Endodermal cell (in vitro differentiated cells): ENCODE data around the gene MAJIN. TPM values are rescaled to one million over a fixed set of nuclear protein-coding genes. Genes with fewer than 3 reads are reported as not detected.

Source experiments
- DNase-seq: peaks from one replicate; pipeline ENCODE4 v3.0.0-alpha.2; 2017
- H3K27ac ChIP-seq: 2 replicates; pipeline ENCODE4 v1.5.1; 2013; ENCODE audit warnings: mild to moderate bottlenecking, low read depth, low read length, moderate library complexity
- H3K27me3 ChIP-seq: 2 replicates; pipeline ENCODE4 v1.6.1; 2013; ENCODE audit warnings: mild to moderate bottlenecking, low read length, moderate library complexity; ENCODE audit not compliant: insufficient read depth, control insufficient read depth, poor library complexity, severe bottlenecking
- H3K36me3 ChIP-seq: 2 replicates; pipeline ENCODE4 v1.7.0; 2013; ENCODE audit warnings: mild to moderate bottlenecking, low read length, moderate library complexity; ENCODE audit not compliant: control insufficient read depth, insufficient read depth
- H3K4me1 ChIP-seq: one replicate; pipeline ENCODE4 v1.7.0; 2013; ENCODE audit warnings: low read length; ENCODE audit not compliant: control insufficient read depth, insufficient read depth
- H3K4me3 ChIP-seq: 2 replicates; pipeline ENCODE4 v1.5.1; 2013; ENCODE audit warnings: mild to moderate bottlenecking, low read length, moderate library complexity
- H3K9ac ChIP-seq: 2 replicates; pipeline ENCODE4 v1.6.1; 2013; ENCODE audit warnings: mild to moderate bottlenecking, low read length, moderate library complexity; ENCODE audit not compliant: poor library complexity, severe bottlenecking; ENCODE audit errors: extremely low read depth
- H3K9me3 ChIP-seq: 2 replicates; pipeline ENCODE4 v1.6.1; 2013; ENCODE audit warnings: mild to moderate bottlenecking, low read length, moderate library complexity; ENCODE audit not compliant: control insufficient read depth
- H3K27ac Mint-ChIP-seq: 2 replicates; pipeline ENCODE4 v1.8.0; 2020; ENCODE audit warnings: mixed read lengths
- H3K27me3 Mint-ChIP-seq: 2 replicates; pipeline ENCODE4 v1.8.0; 2021; ENCODE audit warnings: mild to moderate bottlenecking, mixed read lengths; ENCODE audit not compliant: insufficient read depth
- H3K36me3 Mint-ChIP-seq: 2 replicates; pipeline ENCODE4 v1.8.0; 2020; ENCODE audit warnings: low read depth, mixed read lengths
- H3K4me1 Mint-ChIP-seq: 2 replicates; pipeline ENCODE4 v1.8.0; 2020; ENCODE audit warnings: mixed read lengths
- H3K4me3 Mint-ChIP-seq: 2 replicates; pipeline ENCODE4 v1.8.0; 2020; ENCODE audit warnings: mild to moderate bottlenecking, moderate library complexity, mixed read lengths
- H3K9me3 Mint-ChIP-seq: 2 replicates; pipeline ENCODE4 v1.8.0; 2020; ENCODE audit warnings: mild to moderate bottlenecking, mixed read lengths
- WGBS, 2 experiments: methylation state at CpG; one replicate each; pipeline versions ENCODE4 v1.1.5 to v1.1.7; 2013; ENCODE audit warnings: missing lambda C conversion rate in 2 of 2, mixed read lengths in 1 of 2; ENCODE audit not compliant: insufficient coverage in 1 of 2, insufficient read length in 1 of 2; 5-methylcytosine and 5-hydroxymethylcytosine counted together
- total RNA-seq, 2 donors: library from RNA; stranded (reverse); fragmentation: NEBNext Ultra II Directional in 1 of 2; extraction: Animal tissue kit (Norgen Biotek cat#: 25700) in 1 of 2; gene quantifications; 2 replicates in 1 of 2; 3 replicates in 1 of 2; pipeline ENCODE4 v1.2.1, GENCODE V29; 2021
- TF ChIP-seq, protein P1 (sequence below): fragments of 200-600 bp; sonication (generic); conservative IDR thresholded peaks from 2 replicates; pipeline ENCODE4 v1.5.0; 2021; ENCODE audit warnings: antibody characterized with exemption, mild to moderate bottlenecking

Gene MAJIN
- total RNA-seq, 2 donors from 2014 or later, result not detected

- WGBS, 2 experiments, result 48 to 58% methylated on average over 9 to 13 of the region's 14 CpGs
- TF ChIP-seq, protein P1, sequence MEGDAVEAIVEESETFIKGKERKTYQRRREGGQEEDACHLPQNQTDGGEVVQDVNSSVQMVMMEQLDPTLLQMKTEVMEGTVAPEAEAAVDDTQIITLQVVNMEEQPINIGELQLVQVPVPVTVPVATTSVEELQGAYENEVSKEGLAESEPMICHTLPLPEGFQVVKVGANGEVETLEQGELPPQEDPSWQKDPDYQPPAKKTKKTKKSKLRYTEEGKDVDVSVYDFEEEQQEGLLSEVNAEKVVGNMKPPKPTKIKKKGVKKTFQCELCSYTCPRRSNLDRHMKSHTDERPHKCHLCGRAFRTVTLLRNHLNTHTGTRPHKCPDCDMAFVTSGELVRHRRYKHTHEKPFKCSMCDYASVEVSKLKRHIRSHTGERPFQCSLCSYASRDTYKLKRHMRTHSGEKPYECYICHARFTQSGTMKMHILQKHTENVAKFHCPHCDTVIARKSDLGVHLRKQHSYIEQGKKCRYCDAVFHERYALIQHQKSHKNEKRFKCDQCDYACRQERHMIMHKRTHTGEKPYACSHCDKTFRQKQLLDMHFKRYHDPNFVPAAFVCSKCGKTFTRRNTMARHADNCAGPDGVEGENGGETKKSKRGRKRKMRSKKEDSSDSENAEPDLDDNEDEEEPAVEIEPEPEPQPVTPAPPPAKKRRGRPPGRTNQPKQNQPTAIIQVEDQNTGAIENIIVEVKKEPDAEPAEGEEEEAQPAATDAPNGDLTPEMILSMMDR, result peak; percentile 96
- H3K36me3 ChIP-seq, result no peaks in the 10 kb centered on the region
- Mint-ChIP-seq H3K9me3 (no peaks in the 10 kb centered on the region), H3K4me1 (peaks cover 10% of the 10 kb centered on the region), H3K27ac (no peak overlapping the region), H3K36me3 (peaks cover 8% of the 10 kb centered on the region), H3K4me3 (no peak overlapping the region), H3K27me3 (no peaks in the 10 kb centered on the region)
- H3K9me3 ChIP-seq, result no peaks in the 10 kb centered on the region
- no peaks in the 10 kb centered on the region for H3K27me3 ChIP-seq
- DNase-seq, result peak; percentile 98
- H3K9ac ChIP-seq, result no peak overlapping the region
- H3K4me1 ChIP-seq, result peaks cover 11% of the 10 kb centered on the region
- H3K27ac ChIP-seq, result no peak overlapping the region
- no peak overlapping the region for H3K4me3 ChIP-seq
Observed at GRCh38 chr11:64894070-64894811, 77.7 kb downstream of the MAJIN start.

DNA sequence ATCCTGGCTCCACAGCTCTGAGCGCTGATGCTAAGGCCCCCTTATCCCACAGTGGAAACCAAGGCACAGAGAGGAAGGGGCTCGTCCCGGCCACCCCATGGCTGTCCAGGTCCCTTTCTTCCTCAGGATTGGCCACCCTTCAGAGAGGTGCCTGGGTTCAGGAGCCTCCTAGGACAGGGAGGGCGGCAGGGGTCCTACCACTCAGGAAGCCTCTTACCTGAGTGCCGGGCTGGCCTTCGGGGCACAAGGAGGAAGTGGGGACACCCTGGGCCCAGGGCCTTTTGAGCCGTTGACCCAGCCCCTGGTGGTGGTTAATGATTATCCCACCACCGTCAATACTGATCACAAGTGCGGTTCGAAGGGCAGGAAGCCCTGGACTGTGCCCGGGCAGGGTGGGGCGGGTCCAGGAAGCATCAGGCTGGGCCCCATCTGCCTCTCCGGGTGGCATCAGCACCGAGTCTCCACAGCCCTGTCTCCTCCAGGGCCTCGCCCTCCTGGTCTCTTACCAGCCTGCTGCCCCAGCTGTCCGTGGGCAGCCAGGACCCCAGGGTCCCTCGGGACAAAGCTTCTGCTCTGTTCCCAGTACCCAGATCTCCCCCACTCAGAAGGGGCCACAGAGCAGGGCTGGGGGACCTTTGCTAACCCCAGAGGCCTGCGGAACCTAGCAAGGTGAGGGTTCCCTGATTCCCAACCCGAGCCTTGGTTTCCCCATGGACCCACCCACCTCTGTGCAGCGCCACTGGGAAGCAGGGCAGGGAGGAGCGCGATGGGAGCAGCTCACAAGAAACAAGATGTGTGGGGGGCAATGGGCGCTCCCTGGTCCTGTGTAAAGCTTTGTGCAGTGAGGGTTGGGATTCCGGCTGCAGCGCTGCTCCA lies 78.5 kb downstream of the MAJIN start:
- Mint-ChIP-seq H3K4me1 (peaks cover 15% of the 10 kb centered on the region), H3K36me3 (peaks cover 6% of the 10 kb centered on the region), H3K4me3 (no peak overlapping the region), H3K9me3 (no peaks in the 10 kb centered on the region), H3K27ac (no peak overlapping the region), H3K27me3 (no peaks in the 10 kb centered on the region)
- Histone ChIP-seq H3K9me3 (no peaks in the 10 kb centered on the region), H3K4me1 (peaks cover 13% of the 10 kb centered on the region), H3K27me3 (no peaks in the 10 kb centered on the region), H3K9ac (no peak overlapping the region), H3K36me3 (no peaks in the 10 kb centered on the region), H3K4me3 (no peak overlapping the region), H3K27ac (no peak overlapping the region)
- DNase-seq, result no peak
- TF ChIP-seq, protein P1, result peak; percentile 41
- 86 to 91% methylated on average over 10 to 25 of the region's 25 CpGs for WGBS, 2 experiments

DNA sequence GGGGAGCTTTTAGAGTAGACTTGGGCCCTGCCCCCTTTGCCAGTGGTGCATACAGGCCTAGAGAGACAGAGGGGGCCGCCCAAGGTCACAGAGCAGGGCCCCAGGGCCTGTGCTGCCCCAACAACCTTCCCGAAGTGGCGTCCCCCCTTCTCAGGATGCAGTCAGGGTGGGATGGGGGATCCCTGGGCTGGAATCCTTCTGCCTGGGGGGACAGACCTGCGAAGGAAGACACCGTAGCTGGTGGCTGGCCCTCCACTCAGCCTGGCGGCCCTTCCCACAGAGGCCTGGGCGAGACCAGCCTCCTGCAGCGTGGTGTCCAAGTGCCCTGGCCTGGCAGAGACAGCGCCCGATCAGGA lies 79.1 kb downstream of the MAJIN start:
- no peaks in the 10 kb centered on the region for H3K27me3 Mint-ChIP-seq
- TF ChIP-seq, protein P1, result no peak
- peaks cover 4% of the 10 kb centered on the region for H3K36me3 Mint-ChIP-seq
- no peaks in the 10 kb centered on the region for H3K9me3 Mint-ChIP-seq
- no peak overlapping the region for H3K9ac ChIP-seq
- H3K27ac Mint-ChIP-seq, result no peak overlapping the region
- 91 to 96% methylated on average over 8 to 10 of the region's 10 CpGs for WGBS, 2 experiments
- no peaks in the 10 kb centered on the region for H3K27me3 ChIP-seq
- H3K4me3 ChIP-seq, result no peak overlapping the region
- H3K4me1 ChIP-seq, result peaks cover 18% of the 10 kb centered on the region
- H3K4me1 Mint-ChIP-seq, result peaks cover 19% of the 10 kb centered on the region
- no peak overlapping the region for H3K4me3 Mint-ChIP-seq
- H3K27ac ChIP-seq, result no peak overlapping the region
- H3K36me3 ChIP-seq, result no peaks in the 10 kb centered on the region
- no peaks in the 10 kb centered on the region for H3K9me3 ChIP-seq
- no peak for DNase-seq
